ENCODE measurements around the gene ZMYND8. TPM values are rescaled to one million over a fixed set of nuclear protein-coding genes. Genes with fewer than 3 reads are reported as not detected.

Gene ZMYND8
- total and polyA plus RNA-seq, 2 donors (not counting 3 experiments of a cell fraction or from before 2014, with no cell fraction given): 30.6 to 75.2 TPM

DNA sequence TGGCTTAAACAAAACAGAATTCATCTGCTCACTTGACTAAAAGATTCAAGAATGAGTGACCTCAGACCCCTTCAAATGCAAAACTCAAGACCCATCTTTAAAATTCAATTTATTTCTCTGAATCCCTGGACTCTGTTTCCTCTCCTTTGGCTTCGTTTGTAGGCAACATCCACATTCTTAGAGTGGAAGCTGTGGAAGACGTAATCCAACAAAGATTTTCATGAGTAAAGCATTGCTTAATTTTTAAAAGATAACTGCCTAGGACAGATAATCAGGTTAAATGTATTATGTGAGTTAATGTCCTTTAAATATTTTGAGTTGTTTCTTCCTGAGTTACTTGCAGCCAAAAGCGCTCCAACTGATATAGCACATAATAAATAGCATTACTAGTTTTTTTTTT is 164.5 kb downstream of the ZMYND8 start:
- Histone ChIP-seq H3K4me3 (replicated peaks in 1 of 3; ENCODE audit: insufficient read depth in 1 of 3, low read depth in 1 of 3, low read length in 3 of 3) (no peak overlapping the region), H4K20me1 (replicated peaks; ENCODE audit: control insufficient read depth, extremely low read depth, insufficient read depth, low read length) (no peaks in the 10 kb centered on the region), H3K9me1 (replicated peaks; ENCODE audit: control insufficient read depth, extremely low read depth, insufficient read depth, low read length) (no peaks in the 10 kb centered on the region), H3K9me3 (replicated peaks; ENCODE audit: control insufficient read depth, insufficient read depth, low read length) (no peaks in the 10 kb centered on the region), H3K27ac (ENCODE audit: insufficient read depth, low read depth, low read length) (no peak overlapping the region), H3K36me3 (ENCODE audit: control insufficient read depth in 2 of 2, extremely low read depth in 1 of 2, insufficient read depth in 2 of 2, low read length in 2 of 2) (no peaks in the 10 kb centered on the region), H3K79me2 (ENCODE audit: control insufficient read depth, insufficient read depth, low read length) (no peaks in the 10 kb centered on the region), H3K4me2 (ENCODE audit: insufficient read depth, low read length) (no peak overlapping the region), H2AFZ (ENCODE audit: low read depth, low read length) (no peak overlapping the region), H3K9ac (replicated peaks; ENCODE audit: extremely low read depth, insufficient read depth, low read length) (no peak overlapping the region), H3K4me1 (ENCODE audit: control insufficient read depth, extremely low read depth, insufficient read depth, low read length) (peaks cover 3% of the 10 kb centered on the region), H3K27me3 (ENCODE audit: control insufficient read depth in 2 of 2, insufficient read depth in 2 of 2, low read length in 2 of 2) (peaks cover 6 to 8% of the 10 kb centered on the region in 2 experiments)
- TF ChIP-seq, protein P1, sequence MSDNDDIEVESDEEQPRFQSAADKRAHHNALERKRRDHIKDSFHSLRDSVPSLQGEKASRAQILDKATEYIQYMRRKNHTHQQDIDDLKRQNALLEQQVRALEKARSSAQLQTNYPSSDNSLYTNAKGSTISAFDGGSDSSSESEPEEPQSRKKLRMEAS (IDR thresholded peaks at IDR 0.05; ENCODE audit: insufficient read depth, insufficient read length): no peak
- no peak for TF ChIP-seq POLR2AphosphoS5 (IDR thresholded peaks at IDR 0.05; ENCODE audit: insufficient read depth, low read depth, low read length)
- FAIRE-seq (no peak), DNase-seq (ENCODE audit: low read depth, low spot score) (no peak)
- intact Hi-C loops (cut with micrococcal nuclease) (no loop called here), dilution Hi-C loops (cut with MboI; ENCODE audit: extremely low pct_ligation_motif_present, low sequenced_read_pairs) (no loop called here)
- POLR2A ChIA-PET: no interaction called here
- CTCF ChIA-PET: interaction anchor here (0.7 to 1.2 kb wide), 2 partner anchors 192 to 226 kb away, joined by 3 read pairs; no protein-coding TSS in a partner anchor
- no TSS peak for BruUV-seq (replicated peaks)

DNA sequence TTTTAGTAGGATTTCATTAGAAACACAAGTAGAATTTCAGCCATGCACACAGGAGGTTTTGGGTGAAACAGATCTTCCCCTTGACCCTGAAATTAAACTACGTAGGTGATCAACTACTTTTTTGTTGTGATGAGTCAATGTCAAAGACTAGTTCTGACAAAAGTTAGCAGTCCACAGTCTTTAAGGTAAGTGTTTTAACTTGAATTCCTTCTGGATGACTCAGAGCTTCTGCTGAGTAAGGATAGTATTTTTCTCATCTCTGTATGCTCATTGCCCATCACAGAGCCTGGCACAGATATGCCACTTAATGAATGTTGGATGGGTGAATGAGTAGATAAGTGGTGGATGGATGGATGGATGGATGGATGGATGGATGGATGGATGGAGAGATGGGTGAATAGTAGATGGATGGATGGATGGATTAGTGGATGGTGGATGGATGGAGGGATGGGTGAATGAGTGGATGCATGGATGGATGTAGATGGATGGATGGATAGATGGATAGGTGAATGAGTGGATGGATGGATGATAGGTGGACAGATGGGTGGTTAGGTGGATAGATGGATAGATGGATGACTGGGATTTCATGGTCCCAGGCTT is 165.3 kb downstream of the ZMYND8 start:
- no peak for DNase-seq (ENCODE audit: low read depth, low spot score)
- BruUV-seq (replicated peaks): no TSS peak
- POLR2A ChIA-PET: interaction anchor here (0.6 kb wide), 1 partner anchor 1011 kb away, joined by 3 read pairs; no protein-coding TSS in a partner anchor

More for the DNA sequence above, 165.3 kb downstream of the ZMYND8 start:
- FAIRE-seq: no peak
- Histone ChIP-seq H3K27ac (ENCODE audit: insufficient read depth, low read depth, low read length) (no peak overlapping the region), H4K20me1 (replicated peaks; ENCODE audit: control insufficient read depth, extremely low read depth, insufficient read depth, low read length) (no peaks in the 10 kb centered on the region), H3K4me1 (ENCODE audit: control insufficient read depth, extremely low read depth, insufficient read depth, low read length) (no peaks in the 10 kb centered on the region), H2AFZ (ENCODE audit: low read depth, low read length) (no peak overlapping the region), H3K9me1 (replicated peaks; ENCODE audit: control insufficient read depth, extremely low read depth, insufficient read depth, low read length) (no peaks in the 10 kb centered on the region), H3K9me3 (replicated peaks; ENCODE audit: control insufficient read depth, insufficient read depth, low read length) (no peaks in the 10 kb centered on the region), H3K4me3 (replicated peaks in 1 of 3; ENCODE audit: insufficient read depth in 1 of 3, low read depth in 1 of 3, low read length in 3 of 3) (no peak overlapping the region), H3K4me2 (ENCODE audit: insufficient read depth, low read length) (no peak overlapping the region), H3K79me2 (ENCODE audit: control insufficient read depth, insufficient read depth, low read length) (no peaks in the 10 kb centered on the region), H3K36me3 (ENCODE audit: control insufficient read depth in 2 of 2, extremely low read depth in 1 of 2, insufficient read depth in 2 of 2, low read length in 2 of 2) (no peaks in the 10 kb centered on the region), H3K9ac (replicated peaks; ENCODE audit: extremely low read depth, insufficient read depth, low read length) (no peak overlapping the region), H3K27me3 (ENCODE audit: control insufficient read depth in 2 of 2, insufficient read depth in 2 of 2, low read length in 2 of 2) (peaks cover 6 to 8% of the 10 kb centered on the region in 2 experiments)
- TF ChIP-seq FOS (IDR thresholded peaks at IDR 0.05; ENCODE audit: borderline replicate concordance, insufficient read depth, low read length): peak; percentile 21
- TF ChIP-seq CTCF (IDR thresholded peaks at IDR 0.05; ENCODE audit: extremely low read depth in 1 of 2, insufficient read depth in 1 of 2, low read depth in 1 of 2, low read length in 2 of 2): no peak
- TF ChIP-seq POLR2A (IDR thresholded peaks at IDR 0.05; ENCODE audit: low read depth, low read length): no peak
- no peak for TF ChIP-seq EZH2 (IDR thresholded peaks at IDR 0.05; ENCODE audit: borderline replicate concordance, low read depth, low read length, severe bottlenecking)
- TF ChIP-seq GATA2 (IDR thresholded peaks at IDR 0.05; ENCODE audit: insufficient read depth, insufficient read length, low read depth, low read length): no peak
- TF ChIP-seq JUN (IDR thresholded peaks at IDR 0.05; ENCODE audit: borderline replicate concordance, insufficient read depth, insufficient read length, low read depth): no peak
- no peak for TF ChIP-seq POLR2AphosphoS5 (IDR thresholded peaks at IDR 0.05; ENCODE audit: insufficient read depth, low read depth, low read length)
- no peak for TF ChIP-seq MYC (IDR thresholded peaks at IDR 0.05; ENCODE audit: low read depth, low read length)
- CTCF ChIA-PET: interaction anchor here (1.2 kb wide), 1 partner anchor 193 kb away, joined by 3 read pairs; no protein-coding TSS in a partner anchor
- intact Hi-C loops (cut with micrococcal nuclease): no loop called here
- dilution Hi-C loops (cut with MboI; ENCODE audit: extremely low pct_ligation_motif_present, low sequenced_read_pairs): no loop called here

All from endothelial cell of umbilical vein (primary cell).